H1 (cell line): ENCODE measurements around the gene PBX3. TPM values are rescaled to one million over a fixed set of nuclear protein-coding genes. Genes with fewer than 3 reads are reported as not detected.

ENCODE experiments used
- CBX5 ChIP-seq: fragments of 300-800, 300-1000 bp; sonication (generic); IDR thresholded peaks from 2 replicates; pipeline ENCODE4 v1.7.1; 2016; ENCODE audit warnings: antibody characterized with exemption, low read length, low read depth
- polyA plus RNA-seq, 7 experiments: library from polyadenylated mRNA; depleted of rRNA in 3 of 7; stranded (reverse) in 5 of 7; unstranded in 2 of 7; fragments of >200 nt in 5 of 7; fragments of 200-250 nt in 2 of 7; gene quantifications; 1 replicate in 5 of 7; 2 replicates in 1 of 7; 4 replicates in 1 of 7; pipeline versions ENCODE4 v1.2.1 to v1.2.3, GENCODE V29; 2011 to 2013; ENCODE audit warnings: missing spikeins in 2 of 7, mixed read lengths in 2 of 7
- total RNA-seq: library from RNA; stranded (reverse); fragmentation: NEBNext Ultra II Directional; extraction: Animal tissue kit (Norgen Biotek cat#: 25700); gene quantifications from 2 replicates; pipeline ENCODE4 v1.2.1, GENCODE V29; 2021
- TF ChIP-seq, protein P1 (sequence below): fragments of 300-600 bp; sonication (generic); IDR thresholded peaks from 2 replicates; pipeline ENCODE4 v1.7.1; 2012; ENCODE audit warnings: low read length, moderate library complexity, mild to moderate bottlenecking, inconsistent platforms; ENCODE audit not compliant: insufficient replicate concordance

The PBX3 gene
- total and polyA plus RNA-seq, 2 of the 8 experiments (the other 6 are each of a cell fraction or from before 2014, with no cell fraction given) = 22.7 to 44.3 TPM

DNA sequence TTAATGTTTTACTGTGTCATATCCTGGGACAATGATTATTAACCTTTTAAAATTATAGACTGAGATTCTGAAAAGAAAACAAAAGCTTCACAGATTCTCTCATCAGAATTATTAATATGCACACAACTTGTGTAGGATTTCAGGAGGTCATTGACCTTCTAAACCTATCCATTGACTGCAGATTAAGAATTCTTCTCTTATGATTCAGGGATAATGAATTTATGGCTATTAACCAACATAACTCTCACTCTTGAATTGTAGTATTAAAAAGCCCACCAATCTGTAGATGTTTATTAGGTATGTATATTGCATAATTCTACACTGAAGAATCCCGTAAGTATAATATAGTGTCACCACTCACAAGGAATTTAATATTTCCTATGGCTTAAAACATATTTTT lies 179.8 kb downstream of the PBX3 start (continued):
- no peak for TF ChIP-seq CBX5
- TF ChIP-seq, protein P1, sequence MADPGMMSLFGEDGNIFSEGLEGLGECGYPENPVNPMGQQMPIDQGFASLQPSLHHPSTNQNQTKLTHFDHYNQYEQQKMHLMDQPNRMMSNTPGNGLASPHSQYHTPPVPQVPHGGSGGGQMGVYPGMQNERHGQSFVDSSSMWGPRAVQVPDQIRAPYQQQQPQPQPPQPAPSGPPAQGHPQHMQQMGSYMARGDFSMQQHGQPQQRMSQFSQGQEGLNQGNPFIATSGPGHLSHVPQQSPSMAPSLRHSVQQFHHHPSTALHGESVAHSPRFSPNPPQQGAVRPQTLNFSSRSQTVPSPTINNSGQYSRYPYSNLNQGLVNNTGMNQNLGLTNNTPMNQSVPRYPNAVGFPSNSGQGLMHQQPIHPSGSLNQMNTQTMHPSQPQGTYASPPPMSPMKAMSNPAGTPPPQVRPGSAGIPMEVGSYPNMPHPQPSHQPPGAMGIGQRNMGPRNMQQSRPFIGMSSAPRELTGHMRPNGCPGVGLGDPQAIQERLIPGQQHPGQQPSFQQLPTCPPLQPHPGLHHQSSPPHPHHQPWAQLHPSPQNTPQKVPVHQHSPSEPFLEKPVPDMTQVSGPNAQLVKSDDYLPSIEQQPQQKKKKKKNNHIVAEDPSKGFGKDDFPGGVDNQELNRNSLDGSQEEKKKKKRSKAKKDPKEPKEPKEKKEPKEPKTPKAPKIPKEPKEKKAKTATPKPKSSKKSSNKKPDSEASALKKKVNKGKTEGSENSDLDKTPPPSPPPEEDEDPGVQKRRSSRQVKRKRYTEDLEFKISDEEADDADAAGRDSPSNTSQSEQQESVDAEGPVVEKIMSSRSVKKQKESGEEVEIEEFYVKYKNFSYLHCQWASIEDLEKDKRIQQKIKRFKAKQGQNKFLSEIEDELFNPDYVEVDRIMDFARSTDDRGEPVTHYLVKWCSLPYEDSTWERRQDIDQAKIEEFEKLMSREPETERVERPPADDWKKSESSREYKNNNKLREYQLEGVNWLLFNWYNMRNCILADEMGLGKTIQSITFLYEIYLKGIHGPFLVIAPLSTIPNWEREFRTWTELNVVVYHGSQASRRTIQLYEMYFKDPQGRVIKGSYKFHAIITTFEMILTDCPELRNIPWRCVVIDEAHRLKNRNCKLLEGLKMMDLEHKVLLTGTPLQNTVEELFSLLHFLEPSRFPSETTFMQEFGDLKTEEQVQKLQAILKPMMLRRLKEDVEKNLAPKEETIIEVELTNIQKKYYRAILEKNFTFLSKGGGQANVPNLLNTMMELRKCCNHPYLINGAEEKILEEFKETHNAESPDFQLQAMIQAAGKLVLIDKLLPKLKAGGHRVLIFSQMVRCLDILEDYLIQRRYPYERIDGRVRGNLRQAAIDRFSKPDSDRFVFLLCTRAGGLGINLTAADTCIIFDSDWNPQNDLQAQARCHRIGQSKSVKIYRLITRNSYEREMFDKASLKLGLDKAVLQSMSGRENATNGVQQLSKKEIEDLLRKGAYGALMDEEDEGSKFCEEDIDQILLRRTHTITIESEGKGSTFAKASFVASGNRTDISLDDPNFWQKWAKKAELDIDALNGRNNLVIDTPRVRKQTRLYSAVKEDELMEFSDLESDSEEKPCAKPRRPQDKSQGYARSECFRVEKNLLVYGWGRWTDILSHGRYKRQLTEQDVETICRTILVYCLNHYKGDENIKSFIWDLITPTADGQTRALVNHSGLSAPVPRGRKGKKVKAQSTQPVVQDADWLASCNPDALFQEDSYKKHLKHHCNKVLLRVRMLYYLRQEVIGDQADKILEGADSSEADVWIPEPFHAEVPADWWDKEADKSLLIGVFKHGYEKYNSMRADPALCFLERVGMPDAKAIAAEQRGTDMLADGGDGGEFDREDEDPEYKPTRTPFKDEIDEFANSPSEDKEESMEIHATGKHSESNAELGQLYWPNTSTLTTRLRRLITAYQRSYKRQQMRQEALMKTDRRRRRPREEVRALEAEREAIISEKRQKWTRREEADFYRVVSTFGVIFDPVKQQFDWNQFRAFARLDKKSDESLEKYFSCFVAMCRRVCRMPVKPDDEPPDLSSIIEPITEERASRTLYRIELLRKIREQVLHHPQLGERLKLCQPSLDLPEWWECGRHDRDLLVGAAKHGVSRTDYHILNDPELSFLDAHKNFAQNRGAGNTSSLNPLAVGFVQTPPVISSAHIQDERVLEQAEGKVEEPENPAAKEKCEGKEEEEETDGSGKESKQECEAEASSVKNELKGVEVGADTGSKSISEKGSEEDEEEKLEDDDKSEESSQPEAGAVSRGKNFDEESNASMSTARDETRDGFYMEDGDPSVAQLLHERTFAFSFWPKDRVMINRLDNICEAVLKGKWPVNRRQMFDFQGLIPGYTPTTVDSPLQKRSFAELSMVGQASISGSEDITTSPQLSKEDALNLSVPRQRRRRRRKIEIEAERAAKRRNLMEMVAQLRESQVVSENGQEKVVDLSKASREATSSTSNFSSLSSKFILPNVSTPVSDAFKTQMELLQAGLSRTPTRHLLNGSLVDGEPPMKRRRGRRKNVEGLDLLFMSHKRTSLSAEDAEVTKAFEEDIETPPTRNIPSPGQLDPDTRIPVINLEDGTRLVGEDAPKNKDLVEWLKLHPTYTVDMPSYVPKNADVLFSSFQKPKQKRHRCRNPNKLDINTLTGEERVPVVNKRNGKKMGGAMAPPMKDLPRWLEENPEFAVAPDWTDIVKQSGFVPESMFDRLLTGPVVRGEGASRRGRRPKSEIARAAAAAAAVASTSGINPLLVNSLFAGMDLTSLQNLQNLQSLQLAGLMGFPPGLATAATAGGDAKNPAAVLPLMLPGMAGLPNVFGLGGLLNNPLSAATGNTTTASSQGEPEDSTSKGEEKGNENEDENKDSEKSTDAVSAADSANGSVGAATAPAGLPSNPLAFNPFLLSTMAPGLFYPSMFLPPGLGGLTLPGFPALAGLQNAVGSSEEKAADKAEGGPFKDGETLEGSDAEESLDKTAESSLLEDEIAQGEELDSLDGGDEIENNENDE = no peak
